Left renal pelvis (tissue), 4 donors: ENCODE results near the gene AGTRAP. TPM values are rescaled to one million over a fixed set of nuclear protein-coding genes. Genes with fewer than 3 reads are reported as not detected.

Experiments
- DNase-seq, 4 donors: peaks; one replicate each; pipeline ENCODE4 v3.0.0-alpha.2; 2013; ENCODE audit warnings: low read depth in 4 of 4, low spot score in 3 of 4
- polyA plus RNA-seq, 4 donors: library from polyadenylated mRNA; unstranded; fragments of 120-200 nt; gene quantifications; one replicate each; pipeline ENCODE4 v1.2.1, GENCODE V29; 2013; ENCODE audit not compliant: insufficient read length in 4 of 4

Gene AGTRAP
- polyA plus RNA-seq, 4 donors: 19.1 to 49.3 (median 38.9) TPM

GRCh38 chr1:11795238-11795890 lies 59.4 kb downstream of the AGTRAP start:
- no peak for DNase-seq

- DNase-seq: no peak
These were observed 60.3 kb downstream of the AGTRAP start for GRCh38 chr1:11796036-11796828.

GRCh38 chr1:11797525-11798216 lies 61.7 kb downstream of the AGTRAP start:
- no peak for DNase-seq

GRCh38 chr1:11799099-11799498 lies 63.2 kb downstream of the AGTRAP start:
- DNase-seq: no peak

GRCh38 chr1:11799896-11800295 lies 64.0 kb downstream of the AGTRAP start:
- DNase-seq: no peak

- no peak for DNase-seq
These were observed 64.4 kb downstream of the AGTRAP start for GRCh38 chr1:11800391-11800755.

Other genes starting within 250 kb of the AGTRAP start
- gene FBXO2, start 81.7 kb upstream of the AGTRAP start, polyA plus RNA-seq: 1 to 10 TPM in 2 of 4 donors, under 1 TPM in 2; 0.30 to 1.8 (median 1.1) TPM
- 10 to 100 TPM in 3 of 4 donors, 1 to 10 TPM in 1; 6.0 to 21.1 (median 14.8) TPM for gene FBXO44, start 81.3 kb upstream of the AGTRAP start, polyA plus RNA-seq
- 1 to 10 TPM; 2.7 to 5.1 (median 4.5) TPM for gene FBXO6, start 71.9 kb upstream of the AGTRAP start, polyA plus RNA-seq
- 10 to 100 TPM; 26.4 to 46.8 (median 39.7) TPM for gene MAD2L2, start 55.0 kb upstream of the AGTRAP start, polyA plus RNA-seq
- 1 to 10 TPM in 1 of 4 donors, under 1 TPM in 3; 0.46 to 1.2 (median 0.95) TPM for gene DRAXIN, start 44.4 kb upstream of the AGTRAP start, polyA plus RNA-seq
- under 1 TPM in 2 of 4 donors, not detected in 2; 0.10 to 0.15 TPM for gene C1orf167, start 26.1 kb downstream of the AGTRAP start, polyA plus RNA-seq
- gene MTHFR, start 69.8 kb downstream of the AGTRAP start, polyA plus RNA-seq: 10 to 100 TPM; 15.2 to 20.6 (median 18.9) TPM
- 10 to 100 TPM; 13.8 to 28.3 (median 18.6) TPM for gene CLCN6, start 70.1 kb downstream of the AGTRAP start, polyA plus RNA-seq
- gene NPPA, start 111.6 kb downstream of the AGTRAP start, polyA plus RNA-seq: under 1 TPM in 3 of 4 donors, not detected in 1; 0.56 to 0.73 (median 0.59) TPM
- under 1 TPM in 1 of 4 donors, not detected in 3; 0.37 TPM for gene NPPB, start 122.8 kb downstream of the AGTRAP start, polyA plus RNA-seq
- 10 to 100 TPM; 29.4 to 46.9 (median 39.4) TPM for gene KIAA2013, start 190.3 kb downstream of the AGTRAP start, polyA plus RNA-seq
- gene PLOD1, start 198.6 kb downstream of the AGTRAP start, polyA plus RNA-seq: 100 to 1,000 TPM in 3 of 4 donors, 10 to 100 TPM in 1; 90.3 to 179 (median 107) TPM
- gene MFN2, start 244.3 kb downstream of the AGTRAP start, polyA plus RNA-seq: 10 to 100 TPM; 59.4 to 69.5 (median 64.0) TPM